IMR-90 (cell line): ENCODE measurements around the gene MMP27. TPM values are rescaled to one million over a fixed set of nuclear protein-coding genes. Genes with fewer than 3 reads are reported as not detected.

ENCODE experiments used
- ATAC-seq: fragments of 200-7000 bp; cut with Tn5 transposase; 2 replicates; pipeline ENCODE4 v1.9.1; 2020; ENCODE audit warnings: low read depth, mild to moderate bottlenecking, moderate library complexity
- BruUV-seq: library from RNA; stranded (reverse); fragments of 400-500 nt; replicated peaks from 2 replicates; lab custom pipeline; 2021; lab: Mats Ljungman, UMichigan
- CTCF ChIA-PET: fragments of 300-600 bp; formaldehyde crosslinking; extraction: SDS; loops from one replicate; lab custom pipeline; 2021; ENCODE audit warnings: antibody characterized with exemption; lab: Yijun Ruan, JAX
- POLR2A ChIA-PET: fragments of 300-600 bp; sonication (Branson Sonifier 250); formaldehyde crosslinking; loops from one replicate; lab custom pipeline; 2022; ENCODE audit warnings: antibody characterized with exemption; ENCODE audit not compliant: unreplicated experiment; lab: Charles Lee
- DNase-seq: peaks from one replicate; pipeline ENCODE4 v3.0.0; 2013
- H2AFZ ChIP-seq: replicated peaks from 2 replicates; pipeline ENCODE3; 2013; ENCODE audit warnings: low read length, mild to moderate bottlenecking; ENCODE audit not compliant: poor library complexity
- H2AK5ac ChIP-seq: 2 replicates; pipeline ENCODE4 v1.6.1; 2013; ENCODE audit warnings: low read depth, low read length, inconsistent platforms
- H2AK9ac ChIP-seq: replicated peaks from 2 replicates; pipeline ENCODE3; 2013; ENCODE audit warnings: mild to moderate bottlenecking, low read depth, low read length, moderate library complexity; ENCODE audit not compliant: poor library complexity
- H2BK120ac ChIP-seq: 2 replicates; pipeline ENCODE4 v1.6.1; 2013; ENCODE audit warnings: low read depth, low read length, inconsistent platforms
- H2BK15ac ChIP-seq: 3 replicates; pipeline ENCODE4 v1.6.1; 2013; ENCODE audit warnings: low read depth, low read length, inconsistent platforms
- H2BK20ac ChIP-seq: 2 replicates; pipeline ENCODE4 v1.6.1; 2013; ENCODE audit warnings: low read depth, mild to moderate bottlenecking, inconsistent platforms, low read length, moderate library complexity
- H2BK5ac ChIP-seq: 2 replicates; pipeline ENCODE4 v1.6.1; 2013; ENCODE audit warnings: mild to moderate bottlenecking, low read depth, low read length, inconsistent platforms; ENCODE audit not compliant: poor library complexity, severe bottlenecking
- H3K14ac ChIP-seq: replicated peaks from 2 replicates; pipeline ENCODE4 v1.6.1; 2013; ENCODE audit warnings: low read depth, low read length, inconsistent platforms
- H3K18ac ChIP-seq: 2 replicates; pipeline ENCODE4 v1.6.1; 2013; ENCODE audit warnings: low read depth, low read length, control low read depth
- H3K23ac ChIP-seq: 2 replicates; pipeline ENCODE4 v1.6.1; 2013; ENCODE audit warnings: low read depth, low read length, inconsistent platforms
- H3K27ac ChIP-seq: 2 replicates; pipeline ENCODE4 v1.5.1; 2013; ENCODE audit warnings: mild to moderate bottlenecking, control low read depth, low read length; ENCODE audit not compliant: insufficient read depth
- H3K27me3 ChIP-seq: 2 replicates; pipeline ENCODE4 v1.6.1; 2013; ENCODE audit warnings: low read length; ENCODE audit not compliant: control insufficient read depth, insufficient read depth
- H3K36me3 ChIP-seq: 2 replicates; pipeline ENCODE4 v1.6.1; 2013; ENCODE audit warnings: low read length, mixed read lengths; ENCODE audit not compliant: control insufficient read depth, insufficient read depth
- H3K4ac ChIP-seq: 2 replicates; pipeline ENCODE4 v1.6.1; 2013; ENCODE audit warnings: low read depth, low read length, inconsistent platforms
- H3K4me1 ChIP-seq: 2 replicates; pipeline ENCODE4 v1.6.1; 2013; ENCODE audit warnings: low read length, mixed read lengths; ENCODE audit not compliant: control insufficient read depth, insufficient read depth
- H3K4me2 ChIP-seq: 2 replicates; pipeline ENCODE4 v1.6.1; 2013; ENCODE audit warnings: low read depth, mild to moderate bottlenecking, control low read depth, low read length, moderate library complexity
- H3K4me3 ChIP-seq: 2 replicates; pipeline ENCODE4 v1.5.1; 2013; ENCODE audit warnings: low read depth, mild to moderate bottlenecking, control low read depth, low read length, moderate library complexity; ENCODE audit not compliant: insufficient read depth
- H3K56ac ChIP-seq: 2 replicates; pipeline ENCODE4 v1.6.1; 2013; ENCODE audit warnings: low read length, inconsistent platforms; ENCODE audit not compliant: insufficient read depth; ENCODE audit errors: extremely low read depth
- H3K79me1 ChIP-seq, 2 experiments: 2 replicates each; pipeline ENCODE4 v1.6.1; 2013; ENCODE audit warnings: low read length in 2 of 2, inconsistent platforms in 1 of 2, low read depth in 1 of 2
- H3K9ac ChIP-seq: 2 replicates; pipeline ENCODE4 v1.6.1; 2013; ENCODE audit warnings: low read depth, low read length, control low read depth
- H3K9me1 ChIP-seq: 2 replicates; pipeline ENCODE4 v1.6.1; 2013; ENCODE audit warnings: low read length, inconsistent platforms; ENCODE audit not compliant: insufficient read depth
- H3K9me3 ChIP-seq: 2 replicates; pipeline ENCODE4 v1.6.1; 2013; ENCODE audit warnings: low read length; ENCODE audit not compliant: control insufficient read depth, insufficient read depth
- H4K20me1 ChIP-seq: 2 replicates; pipeline ENCODE4 v1.6.1; 2013; ENCODE audit warnings: low read length, inconsistent platforms; ENCODE audit not compliant: insufficient read depth
- H4K5ac ChIP-seq: 2 replicates; pipeline ENCODE4 v1.6.1; 2013; ENCODE audit warnings: mild to moderate bottlenecking, low read depth, low read length, control low read depth
- H4K8ac ChIP-seq, 2 experiments: 2 replicates each; pipeline ENCODE4 v1.6.1; 2013; ENCODE audit warnings: low read depth in 2 of 2, low read length in 2 of 2, control low read depth in 1 of 2, inconsistent platforms in 1 of 2
- H4K91ac ChIP-seq: 2 replicates; pipeline ENCODE4 v1.6.1; 2013; ENCODE audit warnings: low read depth, low read length, inconsistent platforms; ENCODE audit not compliant: insufficient read depth
- CEBPB ChIP-seq: IDR thresholded peaks from 2 replicates; pipeline ENCODE4 v1.6.1; 2012; ENCODE audit warnings: low read depth, low read length, improper control_type of control experiment
- RAD21 ChIP-seq: IDR thresholded peaks from 2 replicates; pipeline ENCODE4 v1.6.1; 2012; ENCODE audit warnings: low read length, improper control_type of control experiment
- RFX5 ChIP-seq: IDR thresholded peaks from 2 replicates; pipeline ENCODE4 v1.8.0; 2012; ENCODE audit warnings: low read depth, mild to moderate bottlenecking, low read length, moderate library complexity
- dilution Hi-C: fragments of 300-500 bp; cut with HindIII; formaldehyde crosslinking; loops from one replicate; pipeline ENCODE4 v1.14.3; 2018; ENCODE audit warnings: low sequenced_read_pairs; ENCODE audit not compliant: unreplicated experiment
- in situ Hi-C: fragments of 300-500 bp; cut with MboI; formaldehyde crosslinking; loops from 3 replicates; pipeline ENCODE4 v1.14.3; 2019; ENCODE audit warnings: low sequenced_read_pairs, inconsistent platforms, mixed read lengths
- intact Hi-C: fragments of 100-400 bp; cut with micrococcal nuclease; formaldehyde crosslinking; loops from 2 replicates; pipeline ENCODE4 v1.10.0; 2022
- polyA plus RNA-seq, 3 experiments: library from polyadenylated mRNA; depleted of rRNA; stranded (reverse); fragments of >200 nt; gene quantifications; 2 replicates each; pipeline ENCODE4 v1.2.3, GENCODE V29; 2012; ENCODE audit warnings: low replicate concordance in 1 of 3
- total RNA-seq: library from RNA; depleted of rRNA; stranded (reverse); fragments of >200 nt; gene quantifications from 2 replicates; pipeline ENCODE4 v1.2.3, GENCODE V29; 2012

MMP27 gene
- total and polyA plus RNA-seq, 2 of the 4 experiments (the other 2 are of a cell fraction), result not detected

DNA sequence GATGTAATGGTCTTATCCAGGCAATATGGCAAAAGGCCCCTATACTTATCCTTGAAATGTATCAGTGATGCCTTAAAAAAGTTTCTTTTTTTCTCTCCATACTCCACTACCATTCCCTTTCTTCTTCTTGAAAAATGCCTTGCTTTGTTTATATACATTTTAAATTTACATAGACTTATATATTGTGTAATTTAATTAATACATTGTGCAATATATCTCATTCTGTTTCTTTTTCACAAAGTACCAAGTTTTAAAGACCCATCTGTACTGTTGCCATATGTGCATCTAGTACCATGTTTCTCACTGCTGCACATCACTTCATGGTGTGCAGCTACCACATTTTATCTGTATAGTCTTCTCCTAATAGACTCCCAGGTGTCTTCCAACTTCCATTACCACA, 11.7 kb upstream of the MMP27 start:
- Histone ChIP-seq H4K5ac (no peak overlapping the region), H3K9ac (no peak overlapping the region), H4K8ac (no peak overlapping the region), H3K4me3 (no peak overlapping the region), H2AFZ (no peak overlapping the region), H3K18ac (no peak overlapping the region), H2BK5ac (no peak overlapping the region), H3K36me3 (no peaks in the 10 kb centered on the region), H3K14ac (no peak overlapping the region), H3K27me3 (peaks cover 16% of the 10 kb centered on the region), H4K20me1 (no peaks in the 10 kb centered on the region), H4K91ac (no peak overlapping the region), H3K23ac (no peak overlapping the region), H3K79me1 (no peaks in the 10 kb centered on the region), H3K9me3 (no peaks in the 10 kb centered on the region), H2AK5ac (no peak overlapping the region), H3K4me2 (no peak overlapping the region), H3K56ac (no peak overlapping the region), H2BK20ac (no peak overlapping the region), H3K4me1 (no peaks in the 10 kb centered on the region), H2AK9ac (no peak overlapping the region), H2BK120ac (no peak overlapping the region), H3K27ac (no peak overlapping the region), H3K4ac (no peak overlapping the region), H3K9me1 (no peaks in the 10 kb centered on the region), H2BK15ac (no peak overlapping the region)
- dilution Hi-C loops (no loop called here), intact Hi-C loops (no loop called here), in situ Hi-C loops (no loop called here)
- no peak for TF ChIP-seq RFX5
- TF ChIP-seq RAD21, result no peak
- TF ChIP-seq CEBPB, result peak; percentile 46
- ChIA-PET POLR2A (no interaction called here), CTCF (no interaction called here)
- ATAC-seq (no peak), DNase-seq (no peak)
- no TSS peak for BruUV-seq
